HG03565 (cell line): ENCODE results near the gene MET.
"Not testable (repeated sequence)": the region's sequence is repeated elsewhere in the genome, so short reads cannot be mapped to it uniquely, and the experiment has no call there.

ENCODE experiments used
- ATAC-seq: cut with Tn5 transposase; IDR thresholded peaks from one replicate; pipeline ENCODE4 v1.9.1; 2021; ENCODE audit warnings: mild to moderate bottlenecking, moderate library complexity; ENCODE audit not compliant: unreplicated experiment

MET gene

DNA sequence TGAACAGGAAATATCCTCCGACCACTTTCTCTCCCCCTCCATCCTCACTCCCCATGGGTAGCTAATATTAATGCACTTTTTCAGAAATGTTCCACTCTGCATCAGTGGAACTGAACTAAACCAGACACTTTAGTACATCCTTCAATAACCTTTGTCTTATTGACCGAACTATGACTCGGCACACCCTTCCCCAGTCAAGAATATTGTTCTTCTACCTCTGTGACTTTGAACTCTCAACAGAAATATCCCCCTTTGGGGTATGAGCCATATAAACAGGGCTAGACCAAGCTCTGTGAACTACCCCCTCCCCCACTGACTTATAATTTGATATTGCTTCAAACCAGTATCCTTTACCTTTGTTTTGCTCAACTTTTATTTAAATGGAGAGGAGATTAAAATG is 132.5 kb downstream of the MET start:
- no peak for ATAC-seq

DNA sequence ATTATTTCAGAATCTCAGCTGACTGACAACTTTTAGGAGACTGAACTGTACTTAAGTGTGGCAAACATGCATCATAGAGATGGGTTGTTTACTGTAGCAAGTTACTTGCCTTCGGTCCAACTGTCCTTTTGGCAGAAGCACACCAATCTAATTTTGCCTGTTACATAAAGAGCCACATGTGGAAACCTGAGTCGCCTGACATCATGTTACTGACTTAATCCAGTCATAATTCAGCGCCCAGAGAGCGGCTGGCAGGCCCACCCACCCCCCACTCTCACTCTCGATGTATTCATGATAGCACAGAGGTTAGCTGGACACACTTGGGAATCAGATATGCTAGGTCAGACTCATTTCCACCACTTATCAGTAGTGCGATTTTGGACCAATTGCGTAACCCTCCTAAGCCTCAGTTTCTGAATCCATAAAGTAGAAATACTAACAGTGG is 133.1 kb downstream of the MET start:
- ATAC-seq, result no peak

DNA sequence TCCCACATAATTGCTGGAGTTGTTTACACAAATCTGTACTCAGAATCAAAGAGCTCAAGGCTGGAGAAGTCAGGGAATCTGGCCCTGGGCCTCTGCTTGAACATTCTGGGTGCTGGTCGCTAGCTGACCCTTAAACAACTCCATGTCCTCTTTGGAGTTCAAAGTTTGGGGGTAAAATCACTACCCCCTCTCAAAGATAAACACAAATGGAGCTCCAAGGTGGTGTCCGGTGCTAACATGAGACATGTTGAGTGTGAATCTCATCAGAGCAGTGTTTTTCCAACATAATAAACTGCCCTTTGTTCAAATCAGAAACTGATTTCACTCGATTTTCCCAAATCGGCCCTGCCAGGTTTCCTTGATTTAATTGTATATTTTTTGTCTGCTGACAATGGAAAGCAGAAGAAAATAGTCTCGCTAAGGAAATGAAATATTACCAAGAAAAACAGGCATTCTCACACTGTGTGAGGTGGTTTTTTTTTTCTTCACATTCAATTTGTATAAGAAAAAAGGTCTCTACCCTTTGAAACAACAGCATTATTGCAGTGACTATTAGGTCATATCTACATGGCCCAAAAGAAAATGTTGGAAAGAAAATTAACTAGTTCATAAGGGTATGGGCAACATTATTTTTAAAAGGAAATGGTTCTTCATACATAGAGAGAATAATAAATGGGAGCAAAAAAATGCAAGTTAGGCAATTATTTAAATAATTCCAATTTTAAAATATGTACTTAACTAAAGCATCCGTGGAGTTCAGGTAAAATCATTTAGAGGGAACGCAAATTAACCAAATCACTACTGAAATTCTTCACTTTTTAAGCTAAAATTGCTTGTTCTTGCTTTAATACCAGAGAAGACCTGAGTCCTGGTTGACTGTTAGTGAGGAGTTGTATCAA is 134.3 kb downstream of the MET start:
- ATAC-seq, result no peak

DNA sequence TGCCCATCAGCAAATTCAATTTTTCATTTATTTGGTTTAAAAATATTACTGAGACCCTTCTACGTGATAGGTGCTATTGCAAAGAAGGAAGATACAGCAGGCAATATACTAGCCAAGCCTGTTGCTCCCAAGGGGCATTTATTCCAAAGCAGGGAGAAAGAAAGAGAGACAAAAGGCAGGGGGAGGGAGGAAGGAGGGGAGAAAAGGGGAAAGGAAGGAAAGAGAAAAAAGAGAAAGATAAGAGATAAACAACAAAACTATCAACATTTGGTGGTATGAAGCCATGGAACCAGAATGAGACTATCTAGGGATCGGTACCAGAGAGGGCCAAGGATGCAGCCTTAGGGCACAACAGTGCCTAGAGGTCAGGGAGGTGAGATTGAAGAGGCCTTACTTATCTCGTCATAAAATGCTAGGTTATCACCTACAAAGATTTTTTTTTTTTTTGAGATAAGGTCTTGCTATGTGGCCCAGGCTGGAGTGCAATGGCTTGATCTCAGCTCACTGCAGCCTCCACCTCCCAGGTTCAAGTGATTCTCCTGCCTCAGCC is 135.1 kb downstream of the MET start:
- ATAC-seq, result no peak

DNA sequence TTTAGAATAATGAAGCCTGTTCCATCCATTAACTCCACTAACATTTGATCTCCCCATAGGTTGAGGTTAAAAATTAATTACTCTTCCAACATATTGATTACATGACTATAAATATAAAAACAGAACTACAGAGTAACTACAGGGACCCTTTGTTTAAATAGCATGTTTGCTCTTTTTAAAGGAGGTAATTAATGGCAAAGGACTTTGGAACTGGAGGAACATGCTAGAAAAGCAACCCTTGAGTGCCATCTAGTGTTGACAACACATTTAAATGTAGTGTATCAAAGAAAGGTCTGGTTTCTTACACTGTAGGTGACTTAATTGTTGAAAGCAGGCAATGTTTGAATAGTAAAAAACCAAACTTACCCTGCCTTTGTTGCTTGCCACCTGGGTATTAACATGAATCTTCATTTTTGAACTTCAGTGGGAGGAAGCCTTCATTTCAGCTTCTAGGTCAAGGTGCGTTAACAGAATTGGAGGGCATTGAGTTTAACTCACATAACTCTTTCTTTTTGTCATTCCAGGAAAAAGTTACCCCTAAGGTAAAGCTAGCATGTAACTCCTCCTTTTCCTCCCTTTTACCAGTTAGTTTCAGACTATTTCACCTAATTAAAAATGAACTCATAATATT is 137.8 kb downstream of the MET start:
- peak; percentile 80 for ATAC-seq

DNA sequence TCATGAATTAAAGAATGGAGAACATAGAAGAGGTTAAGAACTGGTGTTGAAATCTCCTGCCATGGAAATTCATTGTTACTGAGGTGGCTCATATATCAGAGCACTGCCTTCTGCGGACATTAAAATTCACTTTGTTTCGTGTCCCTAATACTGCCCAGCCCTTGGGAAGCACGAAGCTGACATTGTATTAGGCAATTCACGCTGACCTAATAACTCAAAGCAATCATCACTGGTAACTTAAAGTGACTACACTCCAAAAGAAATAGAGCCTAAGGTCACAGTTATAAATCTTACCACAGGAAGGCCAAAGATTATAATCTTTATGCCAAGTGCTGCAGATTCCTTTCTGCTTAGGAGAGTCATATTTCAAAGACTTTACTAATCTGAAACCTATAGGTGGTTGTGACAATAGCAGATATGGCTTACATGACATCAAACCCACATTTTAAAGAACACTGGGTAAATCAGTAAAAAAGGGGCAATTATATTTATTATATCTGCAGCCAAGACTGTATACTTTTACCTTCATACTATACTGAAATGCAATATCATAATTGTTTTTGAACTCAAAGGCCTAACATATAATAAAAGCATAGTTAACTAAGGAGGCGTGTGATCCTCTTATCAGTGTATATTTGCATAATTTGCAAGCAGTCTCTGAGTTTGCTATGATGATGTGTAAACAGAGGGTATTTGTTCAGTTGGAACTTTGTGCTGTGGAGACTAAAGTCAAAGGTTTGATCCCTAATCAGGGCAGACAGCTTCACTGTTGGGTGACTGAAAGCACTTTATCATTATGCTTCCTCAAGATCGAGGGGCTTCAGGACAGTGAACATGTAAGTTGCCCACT is 138.5 kb downstream of the MET start:
- ATAC-seq, result no peak

DNA sequence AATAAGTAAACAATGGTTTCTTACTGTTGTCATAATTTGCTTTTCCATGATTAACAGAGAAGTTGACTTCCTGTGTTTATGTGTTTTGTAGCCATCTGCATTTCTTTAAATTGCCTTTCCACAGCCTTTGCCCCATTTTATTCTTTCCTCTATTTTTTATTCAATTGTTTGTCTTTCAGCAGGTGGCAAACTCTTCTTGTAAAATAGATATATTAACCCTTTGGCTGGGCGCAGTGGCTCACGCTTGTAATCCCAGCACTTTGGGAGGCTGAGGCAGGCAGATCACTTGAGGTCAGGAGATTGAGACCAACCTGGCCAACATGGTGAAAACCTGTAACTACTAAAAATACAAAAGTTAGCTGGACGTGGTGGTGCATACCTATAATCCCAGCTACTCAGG is 139.8 kb downstream of the MET start:
- ATAC-seq, result no peak

DNA sequence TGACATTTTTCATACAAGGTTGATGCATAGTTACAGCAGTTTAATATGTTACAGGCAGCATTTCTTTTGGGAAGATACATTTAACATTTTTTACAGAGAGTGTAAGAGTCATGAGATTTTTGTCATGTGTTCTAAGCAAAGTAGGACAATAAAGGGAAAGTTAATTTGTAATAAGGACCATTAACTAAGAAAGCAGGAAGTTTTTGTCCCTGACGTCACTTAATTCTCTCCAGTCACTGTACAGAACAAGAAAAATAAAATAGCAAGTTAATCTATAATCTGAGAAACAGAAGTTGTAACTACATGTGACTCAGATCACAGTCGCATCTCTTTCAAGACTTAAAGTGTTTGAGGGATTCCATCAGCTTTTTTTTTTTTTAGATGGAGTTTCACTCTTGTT is 140.9 kb downstream of the MET start:
- no peak for ATAC-seq

DNA sequence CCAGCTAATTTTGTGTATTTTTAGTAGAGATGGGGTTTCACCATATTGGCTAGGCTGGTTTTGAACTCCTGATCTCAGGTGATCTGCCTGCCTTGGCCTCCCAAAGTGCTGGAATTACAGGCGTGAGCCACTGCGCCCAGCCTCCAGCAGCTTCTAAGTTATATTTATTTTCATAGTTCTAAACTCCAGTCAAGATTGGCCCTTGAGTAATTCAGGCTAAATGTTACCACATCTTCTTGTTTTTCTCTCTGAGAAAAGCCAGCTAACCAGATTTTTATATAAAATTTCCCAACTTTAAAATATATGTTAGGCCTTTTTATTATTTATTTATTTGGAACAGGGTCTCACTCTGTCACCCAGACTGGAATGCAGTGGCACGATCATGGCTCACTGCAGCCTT is 141.4 kb downstream of the MET start:
- ATAC-seq, result not testable (repeated sequence)

DNA sequence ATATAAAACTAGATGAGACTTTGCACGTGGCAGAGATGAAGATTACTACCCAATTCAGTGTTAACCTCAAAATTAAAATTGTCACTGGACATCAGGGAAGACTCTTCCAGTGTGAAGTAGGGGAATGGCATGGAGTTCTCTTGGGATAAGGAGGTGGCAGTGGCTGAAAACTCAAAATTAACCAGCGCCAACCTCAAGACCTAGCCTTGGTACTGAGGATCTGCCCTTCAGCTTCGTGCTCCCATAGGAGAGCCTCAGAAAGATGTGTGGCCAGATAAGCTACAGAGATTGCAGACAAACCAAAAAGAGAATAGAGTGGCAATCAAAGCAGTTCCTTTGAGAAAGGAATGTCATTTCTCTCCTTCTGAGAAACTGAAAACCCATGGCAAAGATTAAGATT is 143.0 kb downstream of the MET start:
- no peak for ATAC-seq

DNA sequence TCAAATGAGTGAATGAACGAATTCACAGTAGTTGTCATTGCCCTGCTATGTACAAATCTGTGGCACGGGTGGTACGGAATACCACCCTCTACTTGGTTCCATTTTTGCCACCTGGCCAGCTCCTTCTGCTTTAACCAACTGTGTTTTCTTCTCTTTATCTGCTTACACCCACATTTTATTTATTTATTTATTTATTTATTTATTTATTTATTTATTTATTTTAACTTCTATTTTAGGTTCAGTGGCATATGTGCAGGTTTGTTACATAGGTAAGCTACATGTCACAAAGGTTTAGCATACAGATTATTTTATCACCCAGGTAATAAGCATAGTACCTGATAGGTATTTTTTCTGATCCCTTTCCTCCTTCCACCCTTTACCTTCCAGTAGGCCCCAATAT is 148.2 kb downstream of the MET start:
- ATAC-seq, result no peak

DNA sequence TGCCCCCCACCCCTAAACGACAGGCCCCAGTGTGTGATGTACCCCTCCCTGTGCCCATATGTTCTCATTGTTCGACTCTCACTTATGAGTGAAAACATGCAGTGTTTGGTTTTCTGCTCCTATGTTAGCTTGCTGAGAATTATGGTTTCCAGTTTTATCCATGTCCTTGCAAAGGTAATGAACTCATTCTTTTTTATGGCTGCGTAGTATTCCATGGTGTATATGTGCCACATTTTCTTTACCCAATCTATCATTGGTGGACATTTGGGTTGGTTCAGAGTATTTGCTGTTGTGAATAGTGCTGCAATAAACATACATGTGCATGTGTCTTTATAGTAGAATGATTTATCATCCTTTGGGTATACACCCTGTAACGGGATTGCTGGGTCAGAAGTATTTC is 149.7 kb downstream of the MET start:
- not testable (repeated sequence) for ATAC-seq

DNA sequence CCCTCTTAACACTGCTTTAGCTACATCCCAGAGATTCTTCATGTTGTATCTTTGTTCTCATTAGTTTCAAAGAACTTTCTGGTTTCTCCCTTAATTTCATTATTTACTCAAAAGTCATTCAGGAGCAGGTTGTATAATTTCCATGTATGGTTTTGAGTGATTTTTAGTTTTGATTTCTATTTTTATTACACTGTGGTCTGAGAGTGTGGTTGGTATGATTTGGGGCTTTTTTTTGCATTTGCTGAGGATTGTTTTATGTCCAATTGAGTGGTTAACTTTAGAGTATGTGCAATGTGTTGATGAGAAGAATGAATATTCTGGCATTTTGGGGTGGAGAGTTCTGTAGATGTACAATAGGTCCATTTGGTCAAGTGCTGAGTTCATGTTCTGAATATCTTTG is 152.5 kb downstream of the MET start:
- ATAC-seq, result no peak

DNA sequence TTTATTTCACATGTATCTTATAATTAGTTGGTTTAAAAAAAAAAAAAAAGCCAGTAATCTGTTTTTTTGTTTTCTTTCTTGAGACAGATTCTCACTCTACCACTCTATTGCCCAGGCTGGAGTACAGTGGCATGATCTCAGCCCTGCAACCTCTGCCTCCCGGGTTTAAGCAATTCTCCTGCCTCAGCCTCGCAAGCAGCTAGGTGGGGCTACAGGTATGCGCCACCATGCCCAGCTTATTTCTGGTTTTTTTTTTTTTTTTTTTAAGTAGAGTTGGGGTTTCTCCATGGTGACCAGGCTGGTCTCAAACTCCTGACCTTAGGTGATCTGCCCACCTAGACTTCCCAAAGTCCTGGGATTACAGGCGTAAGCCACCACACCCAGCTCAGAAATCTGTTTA is 156.3 kb downstream of the MET start:
- ATAC-seq, result no peak

DNA sequence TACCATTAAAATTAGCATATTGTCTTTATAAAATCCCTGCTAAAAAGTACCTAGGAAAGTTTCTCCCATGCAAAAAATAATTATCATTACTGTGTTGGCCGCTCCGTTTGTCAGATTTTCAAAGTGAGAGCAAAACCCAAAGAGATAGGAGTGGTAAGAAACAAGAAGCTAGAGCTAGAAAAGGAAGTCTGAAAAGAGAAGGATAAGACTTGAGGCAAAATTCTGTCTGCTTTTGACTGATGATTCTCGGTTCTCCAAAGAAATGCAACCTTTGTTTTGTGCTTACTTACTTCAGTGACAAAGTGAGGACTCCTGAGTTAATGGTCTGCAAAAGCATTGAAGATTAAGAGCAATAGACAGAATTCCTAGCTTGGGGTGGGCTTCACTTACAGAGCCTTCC is 157.0 kb downstream of the MET start:
- ATAC-seq, result no peak

DNA sequence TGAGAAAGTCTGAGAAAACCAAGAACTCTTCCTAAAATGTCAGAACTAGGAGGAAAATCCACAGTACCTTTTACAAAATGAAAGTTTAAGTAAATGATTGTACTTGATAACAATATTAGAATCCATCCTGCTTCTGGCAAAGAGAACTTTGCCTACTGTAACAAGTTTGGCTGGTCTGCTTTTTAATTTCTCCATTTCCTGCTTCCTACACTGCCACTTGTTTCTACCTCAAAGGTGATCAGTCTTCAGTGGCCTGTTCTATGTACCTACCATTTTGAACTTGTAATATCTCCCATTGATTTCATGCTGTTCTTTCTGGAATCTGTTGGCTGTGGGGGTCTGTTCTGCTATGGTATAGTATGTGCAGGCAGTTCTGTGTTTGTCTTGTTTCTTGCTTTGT is 157.5 kb downstream of the MET start:
- ATAC-seq, result no peak

DNA sequence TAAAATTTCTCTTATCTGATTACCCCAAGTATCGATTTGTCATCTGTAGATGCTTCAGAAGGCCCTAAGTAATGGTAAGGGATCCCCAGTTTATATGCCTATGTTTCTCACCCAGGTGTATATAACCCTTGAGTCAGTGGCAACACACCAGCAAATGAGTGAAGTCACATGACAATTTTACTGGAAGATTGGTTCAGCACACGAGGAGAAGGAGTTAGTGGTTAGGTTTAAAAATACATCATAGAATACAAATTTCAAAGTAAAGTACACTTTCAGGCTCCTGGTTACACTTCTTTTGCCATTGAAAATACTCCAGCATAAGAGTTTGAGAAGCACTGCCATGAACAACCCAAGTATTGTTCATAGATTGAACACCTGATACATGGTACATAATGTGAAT is 160.7 kb downstream of the MET start:
- ATAC-seq, result no peak

DNA sequence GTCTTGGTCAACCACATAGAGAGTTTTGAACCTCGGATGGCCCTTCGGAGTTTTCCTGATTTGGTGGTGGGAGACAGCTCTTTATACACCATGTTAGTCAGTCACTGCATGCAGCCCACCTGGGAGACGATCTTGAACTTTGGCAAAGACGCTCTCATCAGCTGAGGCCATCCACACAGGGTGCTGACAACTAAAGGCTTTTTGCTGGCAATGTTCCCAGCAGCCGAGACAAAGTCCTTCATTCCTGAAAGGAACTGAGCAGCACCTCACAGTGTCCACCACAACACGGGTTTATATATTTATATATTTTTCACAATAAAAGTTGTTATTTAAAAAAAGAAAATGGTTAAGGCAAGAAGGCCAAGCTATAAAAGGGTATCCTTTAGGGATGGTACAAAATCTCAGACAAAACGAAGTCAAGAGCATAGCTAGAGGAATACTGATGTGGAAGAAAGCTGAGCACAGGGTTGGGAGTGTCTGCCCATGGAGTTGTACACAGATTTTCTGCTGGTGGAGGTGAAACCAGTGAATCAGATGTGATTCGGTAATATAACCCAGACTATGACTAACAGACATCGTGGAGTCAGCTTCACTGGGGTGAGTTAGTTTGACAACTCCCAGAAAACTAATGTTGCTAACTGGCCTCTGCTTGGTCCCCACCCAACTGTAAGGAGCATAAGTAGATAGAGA is 163.0 kb downstream of the MET start:
- no peak for ATAC-seq

DNA sequence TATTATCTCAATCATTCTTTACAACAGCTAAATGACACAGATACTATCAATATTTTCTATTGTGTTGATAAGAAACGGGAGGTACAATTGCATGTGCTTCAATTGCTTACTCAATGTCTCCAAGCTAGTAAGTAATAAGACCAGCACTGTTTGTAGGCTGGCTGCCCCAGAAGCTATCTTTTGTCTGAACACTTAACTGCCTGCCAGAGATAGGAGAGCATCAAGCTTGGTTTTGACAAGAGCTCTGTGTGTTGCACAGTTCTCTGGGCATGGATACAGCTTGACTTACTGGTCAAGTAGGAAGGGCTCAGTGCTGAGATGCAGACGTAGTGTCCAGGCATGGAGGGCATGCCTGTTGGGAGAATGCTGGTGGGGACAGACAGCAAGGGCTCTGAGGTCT is 164.1 kb downstream of the MET start:
- no peak for ATAC-seq

DNA sequence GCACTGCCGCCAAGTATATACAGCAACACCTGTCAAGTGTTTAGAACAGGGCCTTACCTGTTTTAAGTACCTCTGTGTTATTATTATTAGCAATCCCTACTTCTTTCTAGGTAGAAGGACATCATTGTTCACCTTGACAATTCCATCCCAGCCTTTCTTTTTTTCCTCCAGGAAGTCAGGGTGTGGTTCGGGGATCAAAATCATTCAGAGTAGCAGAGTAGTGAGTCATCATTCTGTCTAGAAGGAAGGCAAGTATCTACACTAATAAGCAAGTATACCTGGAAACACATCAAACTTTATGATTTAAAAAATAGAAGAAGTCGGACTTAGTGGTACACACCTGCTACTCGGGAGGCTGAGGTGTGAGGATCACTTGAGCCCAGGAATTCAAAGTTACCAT is 164.9 kb downstream of the MET start:
- no peak for ATAC-seq

DNA sequence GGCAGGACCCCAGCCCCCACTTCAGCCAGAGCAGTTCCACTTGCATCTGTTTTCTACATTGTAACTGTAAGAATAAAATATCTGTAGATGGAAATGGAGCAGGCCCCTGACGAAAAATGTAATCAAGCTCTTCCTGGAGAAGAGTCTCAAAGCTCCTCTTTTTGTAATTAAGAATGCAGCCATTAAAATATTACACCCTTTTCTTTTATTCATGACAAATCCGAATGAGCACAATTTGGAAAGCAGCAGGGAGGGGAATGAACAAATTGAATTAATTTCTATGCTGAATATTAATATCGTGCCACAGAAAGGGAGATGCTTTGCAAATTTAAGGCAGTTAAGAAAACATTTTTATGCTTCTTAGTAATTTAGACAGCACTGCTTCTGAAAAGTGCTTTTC is 165.6 kb downstream of the MET start:
- no peak for ATAC-seq
